Esophagus squamous epithelium (tissue), 4 donors: Measurements from ENCODE around the gene SEPTIN2.

Source experiments
- POLR2A ChIP-seq, 4 donors: fragments of 450-650 bp; IDR thresholded peaks; one replicate each; pipeline ENCODE4 v1.6.1; 2017; ENCODE audit warnings: antibody characterized with exemption in 4 of 4, mild to moderate bottlenecking in 4 of 4, moderate library complexity in 3 of 4
- TF ChIP-seq, protein P1 (sequence below), 6 experiments: fragments of 450-650 bp in 4 of 6; fragments of 200-600 bp in 2 of 6; sonication (generic) in 2 of 6; IDR thresholded peaks; one replicate each; pipeline ENCODE4 v1.5.1; 2016 to 2019; ENCODE audit warnings: antibody characterized with exemption in 6 of 6, mild to moderate bottlenecking in 4 of 6, moderate library complexity in 4 of 6

DNA sequence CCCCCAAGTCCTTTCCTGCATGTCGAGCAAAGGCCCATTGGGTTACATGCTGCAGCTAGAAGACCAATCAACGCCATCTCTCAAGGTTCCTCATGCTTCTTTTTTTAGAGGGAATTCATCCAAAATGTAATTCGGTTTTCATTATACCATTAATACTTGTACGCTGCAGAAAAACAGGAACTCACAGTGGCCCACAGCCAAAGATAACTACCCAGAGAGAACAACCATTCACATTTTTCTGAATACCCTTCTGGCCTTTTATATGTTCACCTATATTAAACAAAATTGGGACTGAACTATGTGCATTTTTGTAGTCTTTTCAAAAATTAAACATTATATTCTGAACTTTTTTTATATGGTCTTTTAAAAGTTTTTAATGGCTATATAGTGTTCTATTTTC is 66.1 kb downstream of the SEPTIN2 start:
- TF ChIP-seq, protein P1, sequence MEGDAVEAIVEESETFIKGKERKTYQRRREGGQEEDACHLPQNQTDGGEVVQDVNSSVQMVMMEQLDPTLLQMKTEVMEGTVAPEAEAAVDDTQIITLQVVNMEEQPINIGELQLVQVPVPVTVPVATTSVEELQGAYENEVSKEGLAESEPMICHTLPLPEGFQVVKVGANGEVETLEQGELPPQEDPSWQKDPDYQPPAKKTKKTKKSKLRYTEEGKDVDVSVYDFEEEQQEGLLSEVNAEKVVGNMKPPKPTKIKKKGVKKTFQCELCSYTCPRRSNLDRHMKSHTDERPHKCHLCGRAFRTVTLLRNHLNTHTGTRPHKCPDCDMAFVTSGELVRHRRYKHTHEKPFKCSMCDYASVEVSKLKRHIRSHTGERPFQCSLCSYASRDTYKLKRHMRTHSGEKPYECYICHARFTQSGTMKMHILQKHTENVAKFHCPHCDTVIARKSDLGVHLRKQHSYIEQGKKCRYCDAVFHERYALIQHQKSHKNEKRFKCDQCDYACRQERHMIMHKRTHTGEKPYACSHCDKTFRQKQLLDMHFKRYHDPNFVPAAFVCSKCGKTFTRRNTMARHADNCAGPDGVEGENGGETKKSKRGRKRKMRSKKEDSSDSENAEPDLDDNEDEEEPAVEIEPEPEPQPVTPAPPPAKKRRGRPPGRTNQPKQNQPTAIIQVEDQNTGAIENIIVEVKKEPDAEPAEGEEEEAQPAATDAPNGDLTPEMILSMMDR (IDR thresholded peaks at IDR 0.05): no peak
- TF ChIP-seq POLR2A (IDR thresholded peaks at IDR 0.05): no peak
